Measurements from ENCODE around the gene CALD1.

The CALD1 gene

GRCh38 chr7:134741907-134742635, 37.4 kb upstream of the CALD1 start:
- Histone ChIP-seq H3K27me3 (ENCODE audit: control insufficient read depth in 1 of 2, insufficient read depth in 2 of 2, low read length in 2 of 2) (no peaks in the 10 kb centered on the region), H3K4me3 (ENCODE audit: low read length in 2 of 2) (no peak overlapping the region), H3K9ac (ENCODE audit: low read length in 2 of 2) (no peak overlapping the region), H3K27ac (ENCODE audit: low read length) (peak overlapping the region; percentile 42), H3K4me1 (ENCODE audit: control insufficient read depth, insufficient read depth, low read length) (peaks cover 5% of the 10 kb centered on the region), H3K36me3 (ENCODE audit: control insufficient read depth in 2 of 2, insufficient read depth in 2 of 2, low read length in 2 of 2) (no peaks in the 10 kb centered on the region), H3K9me3 (ENCODE audit: control insufficient read depth in 2 of 2, low read length in 2 of 2) (no peaks in the 10 kb centered on the region)

DNA sequence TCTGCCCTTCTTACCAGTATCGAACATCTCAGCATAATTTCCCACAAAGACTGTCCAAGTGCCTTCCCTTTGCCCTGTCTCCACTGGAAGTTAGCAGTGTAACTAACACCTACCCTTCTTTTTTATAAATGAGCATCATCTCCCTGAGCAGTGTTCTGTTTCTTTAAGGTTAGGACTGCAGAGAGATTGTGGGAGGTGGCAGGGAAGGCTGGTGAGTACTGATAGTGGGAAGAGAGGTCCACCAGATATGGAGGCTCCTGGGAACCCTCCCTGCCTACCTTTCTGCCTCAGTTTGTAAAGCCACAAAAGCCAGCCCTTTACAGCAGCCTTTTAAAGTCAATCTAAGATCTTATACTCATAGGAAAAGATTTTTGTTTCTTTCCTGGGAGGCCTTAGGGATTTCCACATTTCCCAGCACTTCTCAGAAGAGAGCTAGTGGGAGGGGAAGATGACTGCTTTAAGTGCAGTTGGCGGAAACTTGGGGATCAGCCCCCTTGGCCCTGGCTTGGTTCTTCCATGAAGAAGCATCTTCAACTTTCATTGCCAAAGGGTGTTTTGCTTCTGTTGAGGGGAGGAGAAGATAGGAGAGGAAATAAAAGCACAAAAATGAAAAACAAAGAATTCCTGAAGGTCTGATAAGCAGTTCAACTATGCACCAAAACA, 36.6 kb upstream of the CALD1 start:
- Histone ChIP-seq H3K4me1 (ENCODE audit: control insufficient read depth, insufficient read depth, low read length) (peaks cover 5% of the 10 kb centered on the region), H3K4me3 (ENCODE audit: low read length in 2 of 2) (no peak overlapping the region), H3K9ac (ENCODE audit: low read length in 2 of 2) (no peak overlapping the region), H3K9me3 (ENCODE audit: control insufficient read depth in 2 of 2, low read length in 2 of 2) (no peaks in the 10 kb centered on the region), H3K36me3 (ENCODE audit: control insufficient read depth in 2 of 2, insufficient read depth in 2 of 2, low read length in 2 of 2) (no peaks in the 10 kb centered on the region), H3K27ac (ENCODE audit: low read length) (peak overlapping the region; percentile 42), H3K27me3 (ENCODE audit: control insufficient read depth in 1 of 2, insufficient read depth in 2 of 2, low read length in 2 of 2) (no peaks in the 10 kb centered on the region)

DNA sequence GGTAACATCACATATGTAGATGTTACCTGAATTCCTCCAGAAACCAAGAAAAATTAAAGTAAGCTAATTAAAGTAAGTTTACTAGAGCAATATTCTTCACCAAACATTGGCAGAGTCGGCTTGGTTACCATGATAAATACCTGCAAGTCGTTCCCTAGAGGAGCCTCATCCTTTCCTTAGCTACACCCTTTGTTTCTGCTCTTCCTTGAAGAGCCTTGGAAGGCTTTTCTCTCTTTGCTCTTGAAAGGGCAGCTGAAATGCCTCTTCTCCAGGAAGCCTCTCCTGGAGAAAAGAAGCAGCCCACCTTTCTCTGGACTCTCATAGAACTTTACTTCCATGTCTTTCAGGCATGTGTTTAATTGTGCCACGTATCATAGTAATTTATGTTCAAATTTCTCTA, 34.9 kb upstream of the CALD1 start:
- Histone ChIP-seq H3K4me1 (ENCODE audit: control insufficient read depth, insufficient read depth, low read length) (peaks cover 5% of the 10 kb centered on the region), H3K27ac (ENCODE audit: low read length) (no peak overlapping the region), H3K9me3 (ENCODE audit: control insufficient read depth in 2 of 2, low read length in 2 of 2) (no peaks in the 10 kb centered on the region), H3K9ac (ENCODE audit: low read length in 2 of 2) (no peak overlapping the region), H3K27me3 (ENCODE audit: control insufficient read depth in 1 of 2, insufficient read depth in 2 of 2, low read length in 2 of 2) (no peaks in the 10 kb centered on the region), H3K4me3 (ENCODE audit: low read length in 2 of 2) (no peak overlapping the region), H3K36me3 (ENCODE audit: control insufficient read depth in 2 of 2, insufficient read depth in 2 of 2, low read length in 2 of 2) (no peaks in the 10 kb centered on the region)

DNA sequence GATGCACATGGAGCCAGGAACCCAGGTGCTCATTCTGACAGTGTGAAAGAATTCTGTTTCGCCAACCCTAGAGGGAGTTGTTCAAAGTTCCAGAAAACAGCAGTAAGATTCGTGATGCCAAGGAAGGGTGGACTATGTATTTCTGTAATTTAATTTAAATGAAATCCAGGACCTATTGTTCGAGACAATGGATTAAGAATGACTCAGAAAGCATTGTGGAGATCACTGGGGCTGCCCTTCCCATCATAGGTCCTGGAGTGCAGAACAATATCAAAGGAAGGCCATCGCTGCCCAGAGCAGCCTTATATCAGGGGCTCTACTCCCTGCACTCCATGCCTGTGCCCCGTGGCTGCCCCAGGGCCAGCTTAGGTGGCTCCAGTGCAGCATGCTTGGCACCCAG, 32.1 kb upstream of the CALD1 start:
- H3K27ac ChIP-seq (ENCODE audit: low read length), result no peak overlapping the region

DNA sequence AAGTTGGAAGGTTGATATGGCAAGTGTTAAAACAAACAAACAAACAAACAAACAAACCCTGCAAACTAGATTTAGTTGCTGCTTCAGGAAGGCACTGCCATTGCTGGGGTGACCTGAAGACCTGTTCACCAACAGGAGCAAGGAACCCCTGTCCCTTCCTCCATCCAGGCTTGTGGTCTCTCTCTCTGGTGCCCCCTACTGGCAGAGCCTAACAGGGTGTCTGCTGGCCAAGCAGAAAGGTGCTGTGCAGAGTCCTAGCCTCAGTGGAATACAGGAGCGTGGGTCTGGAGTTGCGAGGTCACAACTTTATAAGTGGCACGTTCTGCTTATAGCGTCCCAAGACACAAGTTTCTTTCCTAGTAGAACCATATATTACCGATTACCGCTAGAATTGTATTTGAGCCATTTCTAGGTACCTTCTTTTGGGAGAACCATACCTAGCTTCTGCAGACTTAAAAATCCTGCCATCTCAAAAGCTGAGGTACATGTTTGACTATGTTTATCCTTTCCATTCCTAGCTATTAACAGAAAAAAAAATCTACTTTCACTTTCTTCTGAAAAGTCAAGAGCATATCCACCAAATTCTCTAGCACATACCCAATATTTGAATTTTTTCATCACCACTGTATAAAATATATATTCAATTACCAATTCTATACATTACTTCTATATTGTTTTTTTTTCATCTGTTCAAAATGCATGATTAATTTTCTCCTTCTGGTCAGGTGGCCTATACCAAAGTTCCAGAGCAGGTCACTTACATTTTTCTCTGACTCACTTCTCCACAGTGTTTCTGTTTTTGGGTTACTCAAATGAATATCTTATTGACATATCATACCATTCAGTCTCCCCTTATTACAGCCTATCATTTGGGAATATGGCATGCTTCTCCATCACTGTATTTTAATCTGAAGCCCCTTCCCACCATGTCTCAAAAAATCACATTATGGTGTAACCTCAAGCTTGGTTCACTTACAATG, 29.1 kb upstream of the CALD1 start:
- Histone ChIP-seq H3K4me1 (ENCODE audit: control insufficient read depth, insufficient read depth, low read length) (peaks cover 5% of the 10 kb centered on the region), H3K27me3 (ENCODE audit: control insufficient read depth in 1 of 2, insufficient read depth in 2 of 2, low read length in 2 of 2) (no peaks in the 10 kb centered on the region), H3K4me3 (ENCODE audit: low read length in 2 of 2) (peak overlapping the region in 1 of 2 donors; percentile 23), H3K9ac (ENCODE audit: low read length in 2 of 2) (no peak overlapping the region), H3K27ac (ENCODE audit: low read length) (no peak overlapping the region), H3K9me3 (ENCODE audit: control insufficient read depth in 2 of 2, low read length in 2 of 2) (no peaks in the 10 kb centered on the region), H3K36me3 (ENCODE audit: control insufficient read depth in 2 of 2, insufficient read depth in 2 of 2, low read length in 2 of 2) (no peaks in the 10 kb centered on the region)

More for the DNA sequence above, 32.1 kb upstream of the CALD1 start:
- Histone ChIP-seq H3K4me1 (ENCODE audit: control insufficient read depth, insufficient read depth, low read length) (peaks cover 8% of the 10 kb centered on the region), H3K4me3 (ENCODE audit: low read length in 2 of 2) (no peak overlapping the region), H3K27me3 (ENCODE audit: control insufficient read depth in 1 of 2, insufficient read depth in 2 of 2, low read length in 2 of 2) (no peaks in the 10 kb centered on the region), H3K9ac (ENCODE audit: low read length in 2 of 2) (no peak overlapping the region), H3K36me3 (ENCODE audit: control insufficient read depth in 2 of 2, insufficient read depth in 2 of 2, low read length in 2 of 2) (no peaks in the 10 kb centered on the region), H3K9me3 (ENCODE audit: control insufficient read depth in 2 of 2, low read length in 2 of 2) (no peaks in the 10 kb centered on the region)

DNA sequence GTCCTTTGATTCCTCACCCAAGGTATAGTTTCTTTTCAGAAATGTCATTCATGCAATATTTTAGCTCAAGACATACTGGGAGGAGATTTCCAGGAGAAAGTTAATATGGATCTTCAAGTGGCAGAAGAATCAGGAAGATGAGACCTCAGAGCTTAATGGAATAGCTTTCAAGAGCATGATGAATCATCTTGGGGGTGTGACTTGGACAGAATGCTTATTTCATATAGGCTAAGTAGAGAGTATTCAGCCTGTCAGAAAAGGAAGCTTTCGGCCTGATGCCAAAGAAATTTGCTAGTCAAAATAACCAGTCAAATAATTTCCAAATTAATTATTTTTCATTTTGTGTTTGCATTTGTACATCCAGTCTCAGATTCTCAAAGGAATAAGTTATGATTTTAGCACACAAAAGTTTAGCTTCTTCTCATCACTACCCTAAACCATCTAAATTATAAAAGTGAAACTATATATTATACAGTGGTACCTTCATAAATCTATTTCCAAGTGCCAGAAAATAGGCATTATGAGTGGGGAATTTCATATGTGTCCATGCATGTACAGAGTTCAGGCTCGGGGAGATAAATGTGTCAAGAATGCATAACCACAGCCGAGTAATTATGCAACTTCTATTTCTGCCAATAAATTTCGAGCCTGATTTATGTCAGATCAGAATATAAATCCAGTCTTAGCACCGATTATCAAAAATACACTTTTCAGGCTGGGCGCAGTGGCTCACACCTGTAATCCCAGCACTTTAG, 27.3 kb upstream of the CALD1 start:
- no peak overlapping the region for H3K9ac ChIP-seq (ENCODE audit: low read length in 2 of 2)
- H3K27me3 ChIP-seq (ENCODE audit: control insufficient read depth in 1 of 2, insufficient read depth in 2 of 2, low read length in 2 of 2), result no peaks in the 10 kb centered on the region
- H3K4me1 ChIP-seq (ENCODE audit: control insufficient read depth, insufficient read depth, low read length), result peaks cover 5% of the 10 kb centered on the region
- no peak overlapping the region for H3K27ac ChIP-seq (ENCODE audit: low read length)
- no peaks in the 10 kb centered on the region for H3K36me3 ChIP-seq (ENCODE audit: control insufficient read depth in 2 of 2, insufficient read depth in 2 of 2, low read length in 2 of 2)
- no peak overlapping the region for H3K4me3 ChIP-seq (ENCODE audit: low read length in 2 of 2)
- no peaks in the 10 kb centered on the region for H3K9me3 ChIP-seq (ENCODE audit: control insufficient read depth in 2 of 2, low read length in 2 of 2)

DNA sequence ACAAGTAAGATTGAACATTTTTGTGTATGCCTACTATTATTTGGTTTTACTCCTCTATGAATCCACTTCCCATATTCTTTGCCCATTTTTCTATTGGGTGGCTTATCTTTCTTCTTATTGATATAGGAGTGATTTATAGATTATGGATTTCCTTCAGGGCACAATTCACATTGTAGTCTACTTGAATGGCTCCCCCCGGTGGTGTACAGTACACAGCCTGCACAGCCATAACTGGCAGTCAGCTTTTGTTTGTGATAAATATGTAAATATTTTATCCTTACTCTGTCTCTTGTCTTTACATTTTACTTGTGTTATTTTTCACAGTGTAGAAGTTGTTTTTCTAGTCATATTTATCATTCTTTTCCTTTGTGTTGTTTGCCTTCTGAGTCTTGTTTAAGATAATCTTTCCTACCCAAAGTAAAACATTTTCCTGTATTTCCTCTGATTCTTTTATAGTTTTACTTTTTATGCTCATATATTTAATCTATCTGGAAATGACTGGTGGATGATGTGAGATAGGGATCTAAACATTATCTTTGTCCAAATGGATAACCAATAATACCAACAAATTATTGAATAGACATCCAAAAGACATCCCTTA, 23.9 kb upstream of the CALD1 start:
- no peak overlapping the region for H3K9ac ChIP-seq (ENCODE audit: low read length in 2 of 2)
- H3K4me3 ChIP-seq (ENCODE audit: low read length in 2 of 2), result no peak overlapping the region
- H3K27ac ChIP-seq (ENCODE audit: low read length), result no peak overlapping the region
- H3K27me3 ChIP-seq (ENCODE audit: control insufficient read depth in 1 of 2, insufficient read depth in 2 of 2, low read length in 2 of 2), result no peaks in the 10 kb centered on the region
- peaks cover 7% of the 10 kb centered on the region for H3K4me1 ChIP-seq (ENCODE audit: control insufficient read depth, insufficient read depth, low read length)
- no peaks in the 10 kb centered on the region for H3K9me3 ChIP-seq (ENCODE audit: control insufficient read depth in 2 of 2, low read length in 2 of 2)
- no peaks in the 10 kb centered on the region for H3K36me3 ChIP-seq (ENCODE audit: control insufficient read depth in 2 of 2, insufficient read depth in 2 of 2, low read length in 2 of 2)

DNA sequence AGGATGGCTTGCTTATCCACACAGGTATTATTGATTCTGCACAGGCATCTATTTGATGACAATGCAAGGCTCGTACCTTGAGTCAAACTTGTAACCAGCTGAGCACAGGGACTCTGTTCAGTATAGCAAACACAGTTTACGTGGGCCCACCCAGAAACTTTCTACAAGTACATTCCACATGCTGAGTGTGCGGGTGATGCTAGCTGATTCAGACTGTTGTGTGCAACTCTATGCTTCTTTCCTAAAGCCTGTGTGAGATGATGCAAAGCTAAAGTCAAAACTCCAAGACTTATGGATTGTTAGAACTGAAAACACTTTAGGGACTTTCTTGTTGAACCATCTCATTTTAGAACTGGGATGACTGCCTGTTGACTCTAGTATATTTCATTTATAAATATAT, 21.5 kb upstream of the CALD1 start:
- no peaks in the 10 kb centered on the region for H3K27me3 ChIP-seq (ENCODE audit: control insufficient read depth in 1 of 2, insufficient read depth in 2 of 2, low read length in 2 of 2)
- H3K27ac ChIP-seq (ENCODE audit: low read length), result no peak overlapping the region
- H3K4me3 ChIP-seq (ENCODE audit: low read length in 2 of 2), result no peak overlapping the region
- no peak overlapping the region for H3K9ac ChIP-seq (ENCODE audit: low read length in 2 of 2)
- H3K4me1 ChIP-seq (ENCODE audit: control insufficient read depth, insufficient read depth, low read length), result peaks cover 7% of the 10 kb centered on the region
- H3K36me3 ChIP-seq (ENCODE audit: control insufficient read depth in 2 of 2, insufficient read depth in 2 of 2, low read length in 2 of 2), result no peaks in the 10 kb centered on the region
- no peaks in the 10 kb centered on the region for H3K9me3 ChIP-seq (ENCODE audit: control insufficient read depth in 2 of 2, low read length in 2 of 2)

GRCh38 chr7:134758981-134759380, 20.5 kb upstream of the CALD1 start:
- no peaks in the 10 kb centered on the region for H3K9me3 ChIP-seq (ENCODE audit: control insufficient read depth in 2 of 2, low read length in 2 of 2)
- peaks cover 9% of the 10 kb centered on the region for H3K4me1 ChIP-seq (ENCODE audit: control insufficient read depth, insufficient read depth, low read length)
- no peaks in the 10 kb centered on the region for H3K27me3 ChIP-seq (ENCODE audit: control insufficient read depth in 1 of 2, insufficient read depth in 2 of 2, low read length in 2 of 2)
- H3K36me3 ChIP-seq (ENCODE audit: control insufficient read depth in 2 of 2, insufficient read depth in 2 of 2, low read length in 2 of 2), result no peaks in the 10 kb centered on the region
- H3K9ac ChIP-seq (ENCODE audit: low read length in 2 of 2), result no peak overlapping the region
- H3K27ac ChIP-seq (ENCODE audit: low read length), result no peak overlapping the region
- no peak overlapping the region for H3K4me3 ChIP-seq (ENCODE audit: low read length in 2 of 2)

GRCh38 chr7:134761266-134761665, 18.2 kb upstream of the CALD1 start:
- no peaks in the 10 kb centered on the region for H3K9me3 ChIP-seq (ENCODE audit: control insufficient read depth in 2 of 2, low read length in 2 of 2)
- H3K27ac ChIP-seq (ENCODE audit: low read length), result no peak overlapping the region
- no peak overlapping the region for H3K4me3 ChIP-seq (ENCODE audit: low read length in 2 of 2)

More at GRCh38 chr7:134761266-134761665, 18.2 kb upstream of the CALD1 start:
- no peaks in the 10 kb centered on the region for H3K27me3 ChIP-seq (ENCODE audit: control insufficient read depth in 1 of 2, insufficient read depth in 2 of 2, low read length in 2 of 2)
- no peaks in the 10 kb centered on the region for H3K36me3 ChIP-seq (ENCODE audit: control insufficient read depth in 2 of 2, insufficient read depth in 2 of 2, low read length in 2 of 2)
- no peak overlapping the region for H3K9ac ChIP-seq (ENCODE audit: low read length in 2 of 2)
- peaks cover 11% of the 10 kb centered on the region for H3K4me1 ChIP-seq (ENCODE audit: control insufficient read depth, insufficient read depth, low read length)

Measured in stomach smooth muscle (tissue), 2 donors.